T-cell (primary cell): ENCODE measurements around the gene DFFA. TPM values are rescaled to one million over a fixed set of nuclear protein-coding genes. Genes with fewer than 3 reads are reported as not detected.

Experiments used
- ATAC-seq, 4 experiments: fragments of 200-7000 bp in 3 of 4; fragments of 150-1000 bp in 1 of 4; cut with Tn5 transposase; replicated peaks in 1 of 4; 1 replicate in 3 of 4; 2 replicates in 1 of 4; pipeline ENCODE4 v1.10.0; 2021; ENCODE audit warnings: moderate library complexity in 3 of 4, mild to moderate bottlenecking in 2 of 4, moderate number of reproducible peaks in 1 of 4
- CTCF ChIA-PET, 2 donors: fragments of 300-600 bp; sonication (Branson Sonifier 250); formaldehyde crosslinking; loops; one replicate each; lab custom pipeline; 2022; ENCODE audit warnings: antibody characterized with exemption in 2 of 2; lab: Charles Lee
- POLR2A ChIA-PET, 2 donors: fragments of 300-600 bp; sonication (Branson Sonifier 250); formaldehyde crosslinking; loops; one replicate each; lab custom pipeline; 2022; ENCODE audit warnings: antibody characterized with exemption in 2 of 2; lab: Charles Lee
- DNase-seq, 35 experiments: peaks; one replicate each; pipeline versions ENCODE4 v3.0.0 to v3.0.0-alpha.2; 2013 to 2023
- H3K27ac ChIP-seq: one replicate; pipeline ENCODE4 v1.5.1; 2013; ENCODE audit warnings: low read length
- H3K27me3 ChIP-seq, 2 experiments: replicated peaks in 1 of 2; 1 replicate in 1 of 2; 2 replicates in 1 of 2; pipeline versions ENCODE4 v1.6.1 to v1.7.0; 2013; ENCODE audit warnings: low read length in 1 of 2, mixed read lengths in 1 of 2; ENCODE audit not compliant: control insufficient read depth in 2 of 2, insufficient read depth in 2 of 2; ENCODE audit errors: extremely low read depth in 1 of 2
- H3K36me3 ChIP-seq, 2 donors: 1 replicate in 1 of 2; 2 replicates in 1 of 2; pipeline versions ENCODE4 v1.6.1 to v1.7.0; 2013; ENCODE audit warnings: low read length in 1 of 2; ENCODE audit not compliant: control insufficient read depth in 2 of 2, insufficient read depth in 1 of 2; ENCODE audit errors: extremely low read depth in 1 of 2
- H3K4me1 ChIP-seq, 2 experiments: 1 replicate in 1 of 2; 2 replicates in 1 of 2; pipeline versions ENCODE4 v1.6.1 to v1.7.0; 2013; ENCODE audit warnings: low read length in 2 of 2, mixed read lengths in 1 of 2; ENCODE audit not compliant: insufficient read depth in 2 of 2, control insufficient read depth in 1 of 2; ENCODE audit errors: extremely low read depth in 1 of 2
- H3K4me3 ChIP-seq, 2 donors: 1 replicate in 1 of 2; 2 replicates in 1 of 2; pipeline versions ENCODE4 v1.5.1 to v1.7.0; 2013; ENCODE audit warnings: mild to moderate bottlenecking in 2 of 2, low read length in 1 of 2, moderate library complexity in 1 of 2; ENCODE audit not compliant: control insufficient read depth in 1 of 2; ENCODE audit errors: extremely low read depth in 1 of 2
- H3K9me3 ChIP-seq: 2 replicates; pipeline ENCODE4 v1.7.0; 2013
- H3K27ac Mint-ChIP-seq, 2 donors: one replicate each; pipeline ENCODE4 v1.8.0; 2020 to 2021; ENCODE audit warnings: mild to moderate bottlenecking in 2 of 2, mixed read lengths in 2 of 2
- H3K27me3 Mint-ChIP-seq, 2 donors: one replicate each; pipeline ENCODE4 v1.8.0; 2021 to 2022; ENCODE audit warnings: mixed read lengths in 2 of 2
- H3K36me3 Mint-ChIP-seq: one replicate; pipeline ENCODE4 v1.8.0; 2021; ENCODE audit warnings: mixed read lengths
- H3K4me1 Mint-ChIP-seq, 3 donors: one replicate each; pipeline ENCODE4 v1.8.0; 2020 to 2022; ENCODE audit warnings: mixed read lengths in 3 of 3, mild to moderate bottlenecking in 1 of 3
- H3K4me3 Mint-ChIP-seq, 3 donors: one replicate each; pipeline ENCODE4 v1.8.0; 2020 to 2022; ENCODE audit warnings: mild to moderate bottlenecking in 3 of 3, mixed read lengths in 3 of 3, moderate library complexity in 3 of 3
- H3K9me3 Mint-ChIP-seq, 3 donors: one replicate each; pipeline ENCODE4 v1.8.0; 2020 to 2022; ENCODE audit warnings: mixed read lengths in 3 of 3
- WGBS: methylation state at CpG from one replicate; pipeline ENCODE4 v1.1.5; 2013; ENCODE audit warnings: missing lambda C conversion rate; ENCODE audit not compliant: insufficient coverage; 5-methylcytosine and 5-hydroxymethylcytosine counted together
- total RNA-seq, 35 experiments: library from RNA in 6 of 35; stranded (reverse) in 6 of 35; fragments of 120-200 nt in 1 of 35; gene quantifications; one replicate each; pipeline versions ENCODE4 v1.2.1 to v1.2.4 and lab custom pipeline; 2013 to 2026

DFFA gene
- 10 to 100 TPM; 19.3 to 32.9 (median 26.0) TPM for total RNA-seq
- total RNA-seq (2013), result 23.3 TPM
- 26.3 to 119 (median 61.5) reads per million in 29 experiments for total RNA-seq (lab: John Stamatoyannopoulos, UW)

GRCh38 chr1:10472220-10473144 lies at the start of gene DFFA:
Gene DFFA (minus strand): TSS chr1:10472529. CDS start chr1:10472458, 71 bp downstream.
- no peaks in the 10 kb centered on the region for H3K27me3 Mint-ChIP-seq
- Histone ChIP-seq H3K27ac (peak within 1 kb of the TSS; percentile 37), H3K27me3 (no peaks in the 10 kb centered on the region), H3K4me3 (peak within 1 kb of the TSS; percentile 49 to 79), H3K4me1 (peaks cover 15 to 43% of the 10 kb centered on the region in 2 experiments), H3K36me3 (peaks cover 6 to 16% of the 10 kb centered on the region in 2 donors), H3K9me3 (no peaks in the 10 kb centered on the region)
- 0% methylated on average over 48 of the region's 59 CpGs for WGBS
- POLR2A ChIA-PET, result interaction anchor here (0.6 kb wide), 2 partner anchors 9 to 28 kb away, joined by 6 to 12 read pairs; no protein-coding TSS in a partner anchor
- DNase-seq (peak; percentile 77 to 96 (median 90)), ATAC-seq (peak; percentile 86 to 90 (median 87))
- peak within 1 kb of the TSS; percentile 92 to 99 (median 94) for H3K4me3 Mint-ChIP-seq
- H3K4me1 Mint-ChIP-seq, result peaks cover 44 to 54% (median 45%) of the 10 kb centered on the region in 3 donors
- H3K9me3 Mint-ChIP-seq, result no peaks in the 10 kb centered on the region
- CTCF ChIA-PET, result no interaction called here
- peak within 1 kb of the TSS; percentile 85 to 93 for H3K27ac Mint-ChIP-seq
- H3K36me3 Mint-ChIP-seq, result peaks cover 14% of the 10 kb centered on the region

GRCh38 chr1:10521537-10522157 lies 49.3 kb upstream of the DFFA start:
- Mint-ChIP-seq H3K27me3 (no peaks in the 10 kb centered on the region), H3K4me3 (no peak overlapping the region), H3K9me3 (no peaks in the 10 kb centered on the region), H3K27ac (no peak overlapping the region), H3K4me1 (peaks cover 50 to 64% (median 59%) of the 10 kb centered on the region in 3 donors), H3K36me3 (peaks cover 35% of the 10 kb centered on the region)
- H3K36me3 ChIP-seq, result peaks cover 0 to 8% of the 10 kb centered on the region in 2 donors
- WGBS, result 98% methylated on average over 6 of the region's 8 CpGs
- DNase-seq, result no peak
- ChIA-PET POLR2A (no interaction called here), CTCF (interaction anchor here in 1 of 2 donors (1.9 kb wide), 1 partner anchor 14 kb away, joined by 6 read pairs; no protein-coding TSS in a partner anchor)
- peaks cover 0 to 26% of the 10 kb centered on the region in 2 experiments for H3K4me1 ChIP-seq
- no peak for ATAC-seq
- no peak overlapping the region for H3K27ac ChIP-seq
- H3K9me3 ChIP-seq, result no peaks in the 10 kb centered on the region
- no peak overlapping the region for H3K4me3 ChIP-seq
- no peaks in the 10 kb centered on the region for H3K27me3 ChIP-seq

GRCh38 chr1:10520952-10521351 lies 48.6 kb upstream of the DFFA start:
- Mint-ChIP-seq H3K27me3 (no peaks in the 10 kb centered on the region), H3K36me3 (peaks cover 35% of the 10 kb centered on the region), H3K4me3 (no peak overlapping the region), H3K4me1 (peaks cover 56 to 71% (median 66%) of the 10 kb centered on the region in 3 donors), H3K27ac (peak overlapping the region in 1 of 2 donors; percentile 59), H3K9me3 (no peaks in the 10 kb centered on the region)
- no peaks in the 10 kb centered on the region for H3K27me3 ChIP-seq
- DNase-seq (no peak), ATAC-seq (no peak)
- CTCF ChIA-PET, result interaction anchor here in 1 of 2 donors (0.7 kb wide), 1 partner anchor 88 kb away, joined by 3 read pairs; no protein-coding TSS in a partner anchor
- peaks cover 2 to 32% of the 10 kb centered on the region in 2 experiments for H3K4me1 ChIP-seq
- no peak overlapping the region for H3K27ac ChIP-seq
- no peak overlapping the region for H3K4me3 ChIP-seq
- no peaks in the 10 kb centered on the region for H3K9me3 ChIP-seq
- peaks cover 0 to 8% of the 10 kb centered on the region in 2 donors for H3K36me3 ChIP-seq
- POLR2A ChIA-PET, result interaction anchor here (0.6 to 0.7 kb wide), 3 partner anchors 15 to 36 kb away, joined by 4 to 9 read pairs (median 4); no protein-coding TSS in a partner anchor
- no CpG with 5 or more reads among the region's 1 CpG for WGBS

GRCh38 chr1:10520497-10520896 lies 48.2 kb upstream of the DFFA start:
- Histone ChIP-seq H3K27me3 (no peaks in the 10 kb centered on the region), H3K36me3 (peaks cover 0 to 8% of the 10 kb centered on the region in 2 donors), H3K9me3 (no peaks in the 10 kb centered on the region), H3K27ac (no peak overlapping the region), H3K4me1 (peaks cover 7 to 33% of the 10 kb centered on the region in 2 experiments), H3K4me3 (no peak overlapping the region)
- DNase-seq (no peak), ATAC-seq (no peak)
- H3K27me3 Mint-ChIP-seq, result no peaks in the 10 kb centered on the region
- H3K36me3 Mint-ChIP-seq, result peaks cover 35% of the 10 kb centered on the region
- ChIA-PET CTCF (interaction anchor here in 1 of 2 donors (0.7 kb wide), 2 partner anchors 13 to 87 kb away, joined by 3 read pairs; no protein-coding TSS in a partner anchor), POLR2A (interaction anchor here (0.6 to 0.7 kb wide), 4 partner anchors 16 to 163 kb away, joined by 3 to 9 read pairs (median 4); no protein-coding TSS in a partner anchor)
- no peak overlapping the region for H3K4me3 Mint-ChIP-seq
- no peak overlapping the region for H3K27ac Mint-ChIP-seq
- H3K4me1 Mint-ChIP-seq, result peaks cover 61 to 75% (median 71%) of the 10 kb centered on the region in 3 donors
- WGBS, result 100% methylated on average over 3 of the region's 6 CpGs
- H3K9me3 Mint-ChIP-seq, result no peaks in the 10 kb centered on the region

GRCh38 chr1:10519016-10519417 lies 46.7 kb upstream of the DFFA start:
- no peaks in the 10 kb centered on the region for H3K9me3 Mint-ChIP-seq
- H3K27ac ChIP-seq, result no peak overlapping the region
- no peaks in the 10 kb centered on the region for H3K9me3 ChIP-seq
- H3K27me3 Mint-ChIP-seq, result no peaks in the 10 kb centered on the region
- WGBS, result 94% methylated on average over 3 of the region's 7 CpGs
- H3K27me3 ChIP-seq, result no peaks in the 10 kb centered on the region
- peaks cover 31% of the 10 kb centered on the region for H3K36me3 Mint-ChIP-seq
- no peak overlapping the region for H3K27ac Mint-ChIP-seq
- CTCF ChIA-PET, result interaction anchor here in 1 of 2 donors (0.5 kb wide), 1 partner anchor 20 kb away, joined by 3 read pairs; no protein-coding TSS in a partner anchor
- POLR2A ChIA-PET, result interaction anchor here in 1 of 2 donors (0.5 kb wide), 1 partner anchor 645 kb away, joined by 9 read pairs; no protein-coding TSS in a partner anchor
- ATAC-seq (no peak), DNase-seq (no peak)
- H3K4me3 ChIP-seq, result no peak overlapping the region
- H3K4me3 Mint-ChIP-seq, result no peak overlapping the region
- H3K4me1 Mint-ChIP-seq, result peaks cover 69 to 77% (median 73%) of the 10 kb centered on the region in 3 donors
- H3K4me1 ChIP-seq, result peaks cover 8 to 39% of the 10 kb centered on the region in 2 experiments
- H3K36me3 ChIP-seq, result peaks cover 0 to 5% of the 10 kb centered on the region in 2 donors
